Kidney (tissue), 14 donors: ENCODE measurements around the gene BEAN1. TPM values are rescaled to one million over a fixed set of nuclear protein-coding genes. Genes with fewer than 3 reads are reported as not detected.

Experiments
- DNase-seq, 5 donors: peaks; one replicate each; pipeline ENCODE4 v3.0.0-alpha.2; 2013 to 2020
- FAIRE-seq: peaks from 2 replicates; lab custom pipeline; 2012; peaks lifted over from hg19 to GRCh38; lab: Jason Lieb, UNC
- H3K27ac ChIP-seq, 2 donors: one replicate each; pipeline ENCODE4 v1.7.0; 2013; ENCODE audit warnings: low read depth in 2 of 2, low read length in 2 of 2, inconsistent platforms in 1 of 2
- H3K27me3 ChIP-seq: one replicate; pipeline ENCODE4 v1.7.1; 2013; ENCODE audit warnings: low read length, inconsistent platforms; ENCODE audit not compliant: control insufficient read depth, insufficient read depth
- H3K36me3 ChIP-seq, 3 donors: one replicate each; pipeline versions ENCODE4 v1.7.0 to v1.7.1; 2013; ENCODE audit warnings: low read length in 3 of 3, control low read depth in 1 of 3, inconsistent platforms in 1 of 3; ENCODE audit not compliant: insufficient read depth in 3 of 3, control insufficient read depth in 2 of 3
- H3K4me1 ChIP-seq, 3 donors: one replicate each; pipeline versions ENCODE4 v1.7.0 to v1.7.1; 2013; ENCODE audit warnings: low read length in 3 of 3, inconsistent platforms in 1 of 3, low read depth in 1 of 3; ENCODE audit not compliant: control insufficient read depth in 2 of 3, insufficient read depth in 2 of 3
- H3K4me3 ChIP-seq, 3 donors: one replicate each; pipeline versions ENCODE4 v1.7.0 to v1.8.1; 2013; ENCODE audit warnings: low read length in 3 of 3, control low read depth in 1 of 3, inconsistent platforms in 1 of 3
- H3K9ac ChIP-seq, 3 donors: one replicate each; pipeline versions ENCODE4 v1.7.0 to v1.7.1; 2013; ENCODE audit warnings: low read length in 3 of 3, control low read depth in 1 of 3, inconsistent platforms in 1 of 3
- H3K9me3 ChIP-seq, 3 donors: one replicate each; pipeline versions ENCODE4 v1.7.0 to v1.7.1; 2013; ENCODE audit warnings: low read length in 3 of 3, control low read depth in 1 of 3, inconsistent platforms in 1 of 3; ENCODE audit not compliant: control insufficient read depth in 2 of 3, insufficient read depth in 1 of 3
- intact Hi-C: fragments of 100-400 bp; cut with DNase I; formaldehyde crosslinking; loops from one replicate; pipeline ENCODE4 v1.11.1; 2022
- polyA plus RNA-seq: library from polyadenylated mRNA; stranded (reverse); fragments of 350-450 nt; fragmentation: Illumina TruSeq; extraction: RNeasy Lipid Tissue Mini Kit (QIAGEN cat#74804); gene quantifications from one replicate; pipeline ENCODE4 v1.2.3, GENCODE V29; 2014; ENCODE audit warnings: low read depth, low replicate concordance; ENCODE audit not compliant: insufficient read depth
- total RNA-seq: library from RNA; stranded (reverse); fragmentation: NEBNext Ultra II Directional; extraction: Animal tissue kit (Norgen Biotek cat#: 25700); gene quantifications from one replicate; pipeline ENCODE4 v1.2.1, GENCODE V29; 2021
- TF ChIP-seq, protein P1 (sequence below): IDR thresholded peaks from 3 replicates; pipeline ENCODE4 v1.5.1; 2012; ENCODE audit warnings: mild to moderate bottlenecking, moderate library complexity, borderline replicate concordance; ENCODE audit not compliant: insufficient read depth; ENCODE audit errors: extremely low read depth
- donor health status: control.
- donor health status: control.
- donor health status: control.
- donor health status: control.
- donor health status: control.
- donor health status: DM: yes; HTN: yes; CAD: no.
- donor health status: Normal renal cell carcinoma (clear cell type).

Gene BEAN1
- total and polyA plus RNA-seq, 2 donors from 2014 or later, result 0.47 to 2.4 TPM

DNA sequence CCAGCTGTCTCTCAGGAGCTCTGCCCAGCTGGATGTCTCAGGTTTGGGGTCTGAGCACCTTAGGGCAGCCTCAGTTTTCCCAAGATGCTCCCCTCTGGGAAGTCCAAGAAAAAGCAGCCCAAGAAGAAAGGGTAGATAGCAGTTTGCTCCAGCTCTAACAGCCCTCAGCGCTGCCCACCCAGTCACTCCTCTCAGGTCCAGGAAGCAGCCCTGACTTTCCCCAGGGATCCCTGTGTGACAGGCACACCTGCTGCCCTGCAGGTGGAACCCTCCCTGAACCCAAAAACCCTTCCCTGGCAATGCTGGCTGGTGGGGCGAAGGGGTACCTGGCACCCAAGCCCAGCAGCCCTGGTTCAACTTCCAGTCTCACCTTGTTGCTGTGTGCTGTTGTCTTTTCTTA, 48.1 kb downstream of the BEAN1 start:
- H3K4me3 ChIP-seq, result no peak overlapping the region
- H3K27ac ChIP-seq, result no peak overlapping the region
- no peaks in the 10 kb centered on the region for H3K9me3 ChIP-seq
- FAIRE-seq, result no peak
- H3K4me1 ChIP-seq, result peaks cover 0 to 2% (median 0%) of the 10 kb centered on the region in 3 donors
- TF ChIP-seq, protein P1, sequence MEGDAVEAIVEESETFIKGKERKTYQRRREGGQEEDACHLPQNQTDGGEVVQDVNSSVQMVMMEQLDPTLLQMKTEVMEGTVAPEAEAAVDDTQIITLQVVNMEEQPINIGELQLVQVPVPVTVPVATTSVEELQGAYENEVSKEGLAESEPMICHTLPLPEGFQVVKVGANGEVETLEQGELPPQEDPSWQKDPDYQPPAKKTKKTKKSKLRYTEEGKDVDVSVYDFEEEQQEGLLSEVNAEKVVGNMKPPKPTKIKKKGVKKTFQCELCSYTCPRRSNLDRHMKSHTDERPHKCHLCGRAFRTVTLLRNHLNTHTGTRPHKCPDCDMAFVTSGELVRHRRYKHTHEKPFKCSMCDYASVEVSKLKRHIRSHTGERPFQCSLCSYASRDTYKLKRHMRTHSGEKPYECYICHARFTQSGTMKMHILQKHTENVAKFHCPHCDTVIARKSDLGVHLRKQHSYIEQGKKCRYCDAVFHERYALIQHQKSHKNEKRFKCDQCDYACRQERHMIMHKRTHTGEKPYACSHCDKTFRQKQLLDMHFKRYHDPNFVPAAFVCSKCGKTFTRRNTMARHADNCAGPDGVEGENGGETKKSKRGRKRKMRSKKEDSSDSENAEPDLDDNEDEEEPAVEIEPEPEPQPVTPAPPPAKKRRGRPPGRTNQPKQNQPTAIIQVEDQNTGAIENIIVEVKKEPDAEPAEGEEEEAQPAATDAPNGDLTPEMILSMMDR, result no peak
- no peaks in the 10 kb centered on the region for H3K36me3 ChIP-seq
- H3K27me3 ChIP-seq, result no peaks in the 10 kb centered on the region
- intact Hi-C loops, result no loop called here
- no peak overlapping the region for H3K9ac ChIP-seq
- DNase-seq, result no peak

DNA sequence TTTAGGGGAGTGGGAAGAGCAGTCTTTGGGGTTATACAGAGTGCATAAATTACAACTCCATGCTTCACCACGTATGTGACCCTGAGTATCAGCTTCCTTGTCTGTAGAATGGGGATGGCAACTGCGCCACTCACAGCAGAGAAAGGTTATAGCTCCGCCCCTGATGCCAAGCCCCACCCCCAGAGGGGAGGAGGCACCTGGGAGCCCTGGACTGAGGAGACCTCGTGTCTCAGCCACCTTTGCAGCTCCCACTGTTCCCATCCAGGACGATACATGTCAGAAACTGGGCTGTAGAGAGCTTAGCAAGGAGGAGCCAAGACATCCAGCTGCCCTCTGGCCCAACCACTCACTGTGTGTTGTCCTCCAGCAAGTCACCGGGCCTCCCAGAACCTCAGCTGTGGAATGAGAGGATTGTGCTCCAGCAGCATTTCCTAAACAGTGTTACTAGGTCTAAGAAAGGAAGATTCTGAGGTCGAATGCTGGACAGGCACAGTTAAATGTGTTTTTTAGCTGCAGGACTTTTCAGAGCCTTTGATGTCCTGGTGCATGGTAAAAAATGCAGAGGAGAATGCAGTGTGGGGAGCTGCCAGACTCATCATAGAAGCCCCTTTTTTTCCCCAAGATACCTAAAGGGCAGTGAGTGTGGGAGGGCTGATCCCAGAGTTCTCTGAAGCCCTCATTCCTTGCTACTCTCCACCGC, 49.4 kb downstream of the BEAN1 start:
- Histone ChIP-seq H3K9me3 (no peaks in the 10 kb centered on the region), H3K27ac (no peak overlapping the region), H3K4me3 (no peak overlapping the region), H3K36me3 (no peaks in the 10 kb centered on the region), H3K27me3 (no peaks in the 10 kb centered on the region), H3K4me1 (peaks cover 0 to 2% (median 0%) of the 10 kb centered on the region in 3 donors), H3K9ac (no peak overlapping the region)
- FAIRE-seq, result no peak
- intact Hi-C loops, result no loop called here
- DNase-seq, result no peak
- TF ChIP-seq, protein P1, result no peak

DNA sequence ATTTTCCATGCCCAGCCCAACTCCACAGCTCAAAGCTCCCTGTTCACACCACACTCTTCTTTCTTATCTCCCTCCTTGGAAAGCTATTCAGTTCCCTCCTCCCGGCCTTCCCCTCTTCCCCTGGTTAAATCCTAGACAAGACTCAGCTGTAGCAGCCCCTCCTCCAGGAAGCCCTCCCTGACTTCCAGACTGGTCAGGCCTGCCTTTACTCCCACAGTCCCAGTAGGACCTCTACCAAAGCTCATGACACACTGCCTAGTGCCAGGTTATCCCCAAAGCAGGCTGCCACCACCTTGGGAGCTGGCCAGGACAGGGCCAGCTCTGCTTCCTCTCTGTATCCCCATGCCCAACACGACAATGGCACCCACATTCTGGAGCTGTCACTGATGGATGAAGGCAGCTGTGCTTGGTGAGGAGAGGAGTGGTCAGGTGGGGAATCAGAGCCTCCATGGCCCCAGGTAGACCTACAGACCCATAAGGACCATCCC, 50.0 kb downstream of the BEAN1 start:
- intact Hi-C loops, result no loop called here
- TF ChIP-seq, protein P1, result no peak
- FAIRE-seq (no peak), DNase-seq (no peak)
- H3K4me3 ChIP-seq, result no peak overlapping the region
- H3K4me1 ChIP-seq, result peaks cover 0 to 2% (median 0%) of the 10 kb centered on the region in 3 donors
- H3K9me3 ChIP-seq, result no peaks in the 10 kb centered on the region
- H3K36me3 ChIP-seq, result no peaks in the 10 kb centered on the region
- H3K27me3 ChIP-seq, result no peaks in the 10 kb centered on the region
- H3K27ac ChIP-seq, result no peak overlapping the region
- H3K9ac ChIP-seq, result no peak overlapping the region
